ENCODE data around the gene TNFRSF25. TPM values are rescaled to one million over a fixed set of nuclear protein-coding genes. Genes with fewer than 3 reads are reported as not detected.

The TNFRSF25 gene
- total RNA-seq, 1 donor from 2014 or later, result 8.2 TPM

DNA sequence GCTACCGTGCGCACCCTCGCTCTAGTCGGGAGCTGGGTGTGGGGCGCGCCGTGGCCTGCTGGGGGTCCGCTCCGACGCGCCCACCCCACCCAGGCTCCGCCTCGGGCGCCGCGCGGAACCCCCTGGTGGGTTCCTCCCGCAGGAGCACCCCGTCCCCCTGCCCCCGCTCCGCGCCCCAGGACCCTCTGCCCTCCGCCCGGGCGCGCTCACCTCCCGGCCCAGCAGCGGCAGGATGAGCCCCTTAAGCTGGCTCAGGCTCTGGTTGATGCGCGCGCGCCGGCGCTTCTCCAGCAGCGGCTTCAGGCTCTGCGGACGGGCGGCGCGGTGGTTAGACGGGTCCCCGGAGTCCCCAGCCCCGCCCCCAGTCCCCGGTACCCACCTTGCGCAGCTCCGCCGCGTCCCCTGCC is 46.6 kb downstream of the TNFRSF25 start:
- intact Hi-C loops (cut with DNase I), result no loop called here
- Histone ChIP-seq H3K4me3 (peak overlapping the region; percentile 50), H3K4me1 (peaks cover 47% of the 10 kb centered on the region), H3K27ac (no peak overlapping the region), H3K27me3 (ENCODE audit: low read depth) (peaks cover 99% of the 10 kb centered on the region), H3K9me3 (no peaks in the 10 kb centered on the region), H3K36me3 (no peaks in the 10 kb centered on the region)
- TF ChIP-seq, protein P1, sequence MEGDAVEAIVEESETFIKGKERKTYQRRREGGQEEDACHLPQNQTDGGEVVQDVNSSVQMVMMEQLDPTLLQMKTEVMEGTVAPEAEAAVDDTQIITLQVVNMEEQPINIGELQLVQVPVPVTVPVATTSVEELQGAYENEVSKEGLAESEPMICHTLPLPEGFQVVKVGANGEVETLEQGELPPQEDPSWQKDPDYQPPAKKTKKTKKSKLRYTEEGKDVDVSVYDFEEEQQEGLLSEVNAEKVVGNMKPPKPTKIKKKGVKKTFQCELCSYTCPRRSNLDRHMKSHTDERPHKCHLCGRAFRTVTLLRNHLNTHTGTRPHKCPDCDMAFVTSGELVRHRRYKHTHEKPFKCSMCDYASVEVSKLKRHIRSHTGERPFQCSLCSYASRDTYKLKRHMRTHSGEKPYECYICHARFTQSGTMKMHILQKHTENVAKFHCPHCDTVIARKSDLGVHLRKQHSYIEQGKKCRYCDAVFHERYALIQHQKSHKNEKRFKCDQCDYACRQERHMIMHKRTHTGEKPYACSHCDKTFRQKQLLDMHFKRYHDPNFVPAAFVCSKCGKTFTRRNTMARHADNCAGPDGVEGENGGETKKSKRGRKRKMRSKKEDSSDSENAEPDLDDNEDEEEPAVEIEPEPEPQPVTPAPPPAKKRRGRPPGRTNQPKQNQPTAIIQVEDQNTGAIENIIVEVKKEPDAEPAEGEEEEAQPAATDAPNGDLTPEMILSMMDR (IDR thresholded peaks at IDR 0.05), result no peak
- no peak for DNase-seq
- ATAC-seq, result no peak

DNA sequence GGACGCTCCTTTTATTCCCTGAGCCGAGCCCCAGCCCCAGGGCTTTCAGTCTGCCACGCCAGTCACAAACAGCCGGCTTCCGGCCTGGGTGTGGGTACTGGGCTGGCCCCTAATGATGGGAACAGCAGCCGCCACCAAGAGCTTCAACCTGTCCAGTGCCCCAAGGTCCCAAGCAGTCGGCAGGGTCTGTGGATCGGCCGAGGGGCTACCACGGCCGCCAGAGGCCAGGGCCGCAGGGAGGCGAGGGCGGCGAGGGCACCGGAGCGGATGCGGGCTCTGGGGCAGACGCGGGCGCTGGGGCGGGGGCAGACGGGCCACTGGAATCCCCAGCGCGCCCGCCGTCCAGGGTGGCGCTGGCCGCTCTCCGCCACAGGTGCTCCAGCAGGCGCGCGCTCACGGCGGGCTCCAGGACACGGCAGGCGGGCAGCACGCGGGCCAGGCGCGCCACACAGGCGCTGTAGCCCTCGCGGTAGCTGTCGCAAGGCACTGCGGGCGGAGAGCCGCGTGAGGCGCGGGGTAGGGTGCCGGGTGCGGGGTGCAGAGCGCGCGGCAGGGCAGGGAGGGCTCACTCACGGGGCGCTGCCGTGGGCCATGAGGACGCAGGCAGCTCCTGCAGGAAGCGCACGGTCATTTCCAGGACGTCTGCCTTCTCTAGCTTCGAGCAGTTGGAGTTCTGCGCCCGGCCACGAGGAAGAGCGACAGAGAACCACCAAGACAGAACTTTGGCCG is 47.1 kb downstream of the TNFRSF25 start:
- Histone ChIP-seq H3K36me3 (no peaks in the 10 kb centered on the region), H3K27me3 (ENCODE audit: low read depth) (peaks cover 95% of the 10 kb centered on the region), H3K27ac (no peak overlapping the region), H3K4me3 (peak overlapping the region; percentile 50), H3K9me3 (no peaks in the 10 kb centered on the region), H3K4me1 (peaks cover 43% of the 10 kb centered on the region)
- DNase-seq (no peak), ATAC-seq (no peak)
- TF ChIP-seq, protein P1 (IDR thresholded peaks at IDR 0.05), result no peak
- intact Hi-C loops (cut with DNase I), result no loop called here

DNA sequence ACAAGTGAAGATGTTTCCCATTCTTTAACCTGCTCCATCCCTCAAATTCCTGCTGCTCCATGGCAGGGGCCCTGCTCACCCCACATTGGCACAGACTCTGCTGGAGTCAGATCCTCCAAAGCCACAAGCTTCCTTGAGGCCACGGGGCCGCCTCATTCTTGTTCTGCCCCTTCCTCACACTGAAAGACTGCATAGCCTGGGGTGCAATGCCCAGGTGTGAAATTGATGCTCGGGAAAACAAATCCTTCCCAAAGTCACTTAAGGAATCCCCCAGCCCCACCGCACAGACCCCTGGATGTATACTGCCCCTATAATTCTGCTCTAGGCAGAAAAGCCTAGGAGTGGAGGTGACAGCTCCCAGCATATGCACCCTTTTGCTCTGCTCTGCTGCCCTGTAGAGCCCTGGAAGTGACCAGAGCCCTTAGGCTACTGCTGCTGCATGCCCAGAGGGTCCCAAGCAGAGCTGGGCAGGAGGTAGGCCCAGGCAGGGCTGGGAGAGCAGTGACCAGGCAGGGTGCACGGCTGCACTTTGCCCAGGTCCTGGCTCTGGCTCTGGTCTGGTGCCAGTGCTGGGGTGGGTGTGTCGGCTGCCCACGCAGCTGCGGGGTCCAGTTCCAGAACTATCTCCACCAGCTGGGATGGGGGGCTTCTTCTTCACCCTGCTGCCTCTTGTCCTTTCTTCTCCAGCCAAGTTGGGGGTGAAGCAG is 47.9 kb downstream of the TNFRSF25 start:
- peaks cover 36% of the 10 kb centered on the region for H3K4me1 ChIP-seq
- peaks cover 88% of the 10 kb centered on the region for H3K27me3 ChIP-seq (ENCODE audit: low read depth)
- H3K4me3 ChIP-seq, result no peak overlapping the region
- H3K9me3 ChIP-seq, result no peaks in the 10 kb centered on the region
- no peak for DNase-seq
- TF ChIP-seq, protein P1 (IDR thresholded peaks at IDR 0.05), result no peak
- intact Hi-C loops (cut with DNase I), result no loop called here
- no peak overlapping the region for H3K27ac ChIP-seq
- no peaks in the 10 kb centered on the region for H3K36me3 ChIP-seq
- ATAC-seq, result no peak

DNA sequence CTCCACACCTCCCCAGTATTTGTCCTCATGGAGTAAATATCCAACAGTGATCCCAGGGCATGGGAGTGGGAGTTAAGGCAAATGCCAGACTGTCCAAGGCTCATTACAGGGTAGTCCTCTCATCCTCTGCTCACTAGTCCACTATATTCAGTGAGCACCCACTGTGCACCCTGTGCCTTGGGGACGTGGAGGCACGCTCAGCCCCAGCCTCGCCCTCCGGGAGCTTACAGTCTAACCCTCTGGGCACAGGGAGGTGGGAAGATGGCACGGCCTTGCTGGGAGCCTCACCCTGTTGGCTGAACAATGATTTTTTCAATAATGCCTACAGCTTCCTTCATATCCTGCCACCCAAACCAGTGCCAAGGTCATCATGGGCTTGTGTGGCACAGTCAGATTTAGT is 49.1 kb downstream of the TNFRSF25 start:
- TF ChIP-seq, protein P1 (IDR thresholded peaks at IDR 0.05), result no peak
- ATAC-seq (no peak), DNase-seq (no peak)
- Histone ChIP-seq H3K36me3 (no peaks in the 10 kb centered on the region), H3K9me3 (no peaks in the 10 kb centered on the region), H3K4me1 (peaks cover 33% of the 10 kb centered on the region), H3K27me3 (ENCODE audit: low read depth) (peaks cover 77% of the 10 kb centered on the region), H3K27ac (no peak overlapping the region), H3K4me3 (no peak overlapping the region)
- intact Hi-C loops (cut with DNase I), result no loop called here

DNA sequence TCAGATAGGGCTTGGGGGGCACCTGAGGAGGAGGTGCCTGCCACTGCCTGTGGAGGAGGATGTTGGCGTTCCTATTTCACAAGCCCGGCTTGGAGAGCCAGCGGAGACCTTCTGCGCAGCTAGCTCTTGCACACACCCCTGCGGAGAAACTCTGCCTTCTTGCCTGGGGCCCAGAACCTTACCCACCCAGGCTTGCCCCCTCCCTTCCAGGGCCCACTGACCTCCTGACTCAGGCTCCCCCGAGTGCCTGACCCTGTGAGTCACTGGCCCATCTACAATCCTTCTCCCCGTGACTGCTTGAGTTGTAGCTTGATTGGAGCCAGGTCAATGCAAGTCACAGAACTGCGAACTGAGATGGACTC is 49.7 kb downstream of the TNFRSF25 start:
- H3K4me1 ChIP-seq, result peaks cover 33% of the 10 kb centered on the region
- peaks cover 77% of the 10 kb centered on the region for H3K27me3 ChIP-seq (ENCODE audit: low read depth)
- TF ChIP-seq, protein P1 (IDR thresholded peaks at IDR 0.05), result no peak
- DNase-seq (no peak), ATAC-seq (no peak)
- H3K36me3 ChIP-seq, result no peaks in the 10 kb centered on the region
- H3K27ac ChIP-seq, result no peak overlapping the region
- H3K4me3 ChIP-seq, result peak overlapping the region; percentile 3
- intact Hi-C loops (cut with DNase I), result no loop called here
- H3K9me3 ChIP-seq, result no peaks in the 10 kb centered on the region

All from lower lobe of right lung (tissue), 2 donors.